ENCODE measurements around the gene SCAMP4.

SCAMP4 gene

GRCh38 chr19:1864480-1865171 lies 40.6 kb upstream of the SCAMP4 start (continued):
- TF ChIP-seq ZNF112 (tag by site-specific recombination; IDR thresholded peaks at IDR 0.05) (no peak), TCF7L2 (IDR thresholded peaks at IDR 0.05; ENCODE audit: borderline replicate concordance, low read depth, low read length) (no peak), ZNF677 (tag by site-specific recombination; IDR thresholded peaks at IDR 0.05) (no peak), ZNF239 (tag by site-specific recombination; IDR thresholded peaks at IDR 0.05) (no peak), ZNF521 (tag by site-specific recombination; IDR thresholded peaks at IDR 0.05) (no peak), SALL2 (tag by site-specific recombination; IDR thresholded peaks at IDR 0.05; ENCODE audit: borderline replicate concordance) (no peak), ZFP3 (tag by site-specific recombination; IDR thresholded peaks at IDR 0.05; ENCODE audit: low read depth) (no peak), ZSCAN30 (tag by site-specific recombination; IDR thresholded peaks at IDR 0.05) (peak; percentile 18; the same call in 1 of the 2 replicates), ZNF426 (tag by site-specific recombination; IDR thresholded peaks at IDR 0.05) (no peak), ZNF335 (tag by site-specific recombination; conservative IDR thresholded peaks at IDR 0.05) (peak; percentile 67), GLI4 (tag by site-specific recombination; IDR thresholded peaks at IDR 0.05) (no peak), ZFP69B (tag by site-specific recombination; IDR thresholded peaks at IDR 0.05) (0 out of 2 replicates have a peak, but pooled peaks have one; percentile 11), BCL6B (tag by site-specific recombination; IDR thresholded peaks at IDR 0.05) (no peak), ZNF654 (tag by site-specific recombination; IDR thresholded peaks at IDR 0.05; ENCODE audit: low read depth) (no peak), ZBTB11 (tag by site-specific recombination; conservative IDR thresholded peaks at IDR 0.05; ENCODE audit: low read depth) (peak; percentile 25; the same call in 1 of the 2 replicates), ZNF670 (tag by site-specific recombination; IDR thresholded peaks at IDR 0.05; ENCODE audit: low read depth) (no peak), ZNF37A (tag by site-specific recombination; IDR thresholded peaks at IDR 0.05) (no peak), ZNF10 (tag by site-specific recombination; IDR thresholded peaks at IDR 0.05) (no peak), ZNF133 (tag by site-specific recombination; IDR thresholded peaks at IDR 0.05) (no peak), ZBTB17 (tag by site-specific recombination; IDR thresholded peaks at IDR 0.05) (no peak), ZNF157 (tag by site-specific recombination; IDR thresholded peaks at IDR 0.05) (no peak), HOXA7 (CRISPR knock-in tag; IDR thresholded peaks at IDR 0.05; ENCODE audit: borderline replicate concordance) (no peak), ZNF513 (tag by site-specific recombination; IDR thresholded peaks at IDR 0.05) (no peak), ZNF324 (tag by site-specific recombination; IDR thresholded peaks at IDR 0.05) (no peak), GLIS1 (tag by site-specific recombination; IDR thresholded peaks at IDR 0.05) (peak; percentile 35; the same call in 1 of the 2 replicates), ZNF639 (tag by site-specific recombination; IDR thresholded peaks at IDR 0.05) (no peak), ZNF184 (tag by site-specific recombination; IDR thresholded peaks at IDR 0.05) (no peak), MZF1 (tag by site-specific recombination; IDR thresholded peaks at IDR 0.05; ENCODE audit: borderline replicate concordance) (no peak), ZNF274 (IDR thresholded peaks at IDR 0.05; ENCODE audit: low read length) (no peak), ZNF274 (tag by site-specific recombination; IDR thresholded peaks at IDR 0.05; ENCODE audit: borderline replicate concordance) (no peak), ZFP37 (tag by site-specific recombination; IDR thresholded peaks at IDR 0.05) (0 out of 2 replicates have a peak, but pooled peaks have one; percentile 17), ZNF560 (tag by site-specific recombination; IDR thresholded peaks at IDR 0.05; ENCODE audit: borderline replicate concordance) (no peak), ZNF24 (tag by site-specific recombination; IDR thresholded peaks at IDR 0.05) (no peak), BCL11B (tag by site-specific recombination; IDR thresholded peaks at IDR 0.05; ENCODE audit: low read depth) (peak; percentile 45; the same call in 1 of the 2 replicates)

All from HEK293 (cell line).